IgD-negative memory B cell (primary cell): ENCODE results near the gene INTS3. TPM values are rescaled to one million over a fixed set of nuclear protein-coding genes. Genes with fewer than 3 reads are reported as not detected.

Experiments used
- polyA plus RNA-seq: library from polyadenylated mRNA; unstranded; fragments of 300-500 nt; fragmentation: Illumina TruSeq; gene quantifications from one replicate; pipeline ENCODE4 v1.2.3, GENCODE V29; 2021

INTS3 gene
- polyA plus RNA-seq, 1 donor from 2014 or later = 11.8 TPM

Other genes with a start within 250 kb of the INTS3 start
- 397 TPM for gene S100A6, start 192.1 kb upstream of the INTS3 start, polyA plus RNA-seq
- gene S100A5, start 187.1 kb upstream of the INTS3 start, polyA plus RNA-seq = 1.4 TPM
- 524 TPM for gene S100A4, start 182.2 kb upstream of the INTS3 start, polyA plus RNA-seq
- not detected for gene S100A3, start 178.8 kb upstream of the INTS3 start, polyA plus RNA-seq
- not detected for gene S100A2, start 162.2 kb upstream of the INTS3 start, polyA plus RNA-seq
- not detected for gene S100A16, start 114.9 kb upstream of the INTS3 start, polyA plus RNA-seq
- not detected for gene S100A14, start 111.7 kb upstream of the INTS3 start, polyA plus RNA-seq
- gene S100A13, start 100.5 kb upstream of the INTS3 start, polyA plus RNA-seq = 3.0 TPM
- gene S100A1, start 99.6 kb upstream of the INTS3 start, polyA plus RNA-seq = not detected
- 78.6 TPM for gene CHTOP, start 94.0 kb upstream of the INTS3 start, polyA plus RNA-seq
- gene SNAPIN, start 69.3 kb upstream of the INTS3 start, polyA plus RNA-seq = 74.5 TPM
- 106 TPM for gene ILF2, start 57.1 kb upstream of the INTS3 start, polyA plus RNA-seq
- gene NPR1, start 49.4 kb upstream of the INTS3 start, polyA plus RNA-seq = not detected
- gene SLC27A3, start 47.4 kb downstream of the INTS3 start, polyA plus RNA-seq = 12.9 TPM
- 4.6 TPM for gene GATAD2B, start 194.9 kb downstream of the INTS3 start, polyA plus RNA-seq
- 36.3 TPM for gene DENND4B, start 218.7 kb downstream of the INTS3 start, polyA plus RNA-seq
- 57.2 TPM for gene CRTC2, start 230.6 kb downstream of the INTS3 start, polyA plus RNA-seq
- gene SLC39A1, start 235.5 kb downstream of the INTS3 start, polyA plus RNA-seq = 52.0 TPM
- 6.5 TPM for gene CREB3L4, start 239.9 kb downstream of the INTS3 start, polyA plus RNA-seq
- 344 TPM for gene JTB, start 249.6 kb downstream of the INTS3 start, polyA plus RNA-seq